NCI-H2107 treated with DMSO at 0.1 percent for 48 hours (cell line): ENCODE results near the gene AQP9.
A peak's percentile ranks its signal among the peaks of the same experiment; 100 is the strongest.

Experiments used
- DNase-seq: peaks from one replicate; lab custom pipeline; 2025; ENCODE audit not compliant: unreplicated experiment; lab: John Stamatoyannopoulos, UW

The AQP9 gene

GRCh38 chr15:58223432-58223831 is 85.3 kb downstream of the AQP9 start:
- DNase-seq: no peak

DNA sequence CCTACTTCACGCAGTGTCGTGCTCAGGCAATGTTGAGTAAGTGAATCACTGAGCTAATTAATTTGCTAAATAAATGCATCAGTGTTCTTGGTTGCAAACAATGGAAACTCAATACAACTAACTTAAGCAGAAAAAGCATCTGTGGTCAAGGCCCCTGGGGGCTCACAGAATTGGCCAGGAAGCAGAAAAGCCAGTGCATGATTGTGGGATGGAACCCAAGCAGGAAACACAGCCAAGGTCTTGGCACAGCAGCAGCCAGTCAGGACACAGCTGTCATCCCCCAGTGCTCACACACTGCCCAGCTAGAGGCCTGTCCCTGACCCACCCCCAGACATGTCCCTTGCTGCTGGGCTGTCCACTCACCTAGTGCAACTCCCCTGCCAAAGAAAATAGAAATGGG is 85.9 kb downstream of the AQP9 start:
- no peak for DNase-seq

DNA sequence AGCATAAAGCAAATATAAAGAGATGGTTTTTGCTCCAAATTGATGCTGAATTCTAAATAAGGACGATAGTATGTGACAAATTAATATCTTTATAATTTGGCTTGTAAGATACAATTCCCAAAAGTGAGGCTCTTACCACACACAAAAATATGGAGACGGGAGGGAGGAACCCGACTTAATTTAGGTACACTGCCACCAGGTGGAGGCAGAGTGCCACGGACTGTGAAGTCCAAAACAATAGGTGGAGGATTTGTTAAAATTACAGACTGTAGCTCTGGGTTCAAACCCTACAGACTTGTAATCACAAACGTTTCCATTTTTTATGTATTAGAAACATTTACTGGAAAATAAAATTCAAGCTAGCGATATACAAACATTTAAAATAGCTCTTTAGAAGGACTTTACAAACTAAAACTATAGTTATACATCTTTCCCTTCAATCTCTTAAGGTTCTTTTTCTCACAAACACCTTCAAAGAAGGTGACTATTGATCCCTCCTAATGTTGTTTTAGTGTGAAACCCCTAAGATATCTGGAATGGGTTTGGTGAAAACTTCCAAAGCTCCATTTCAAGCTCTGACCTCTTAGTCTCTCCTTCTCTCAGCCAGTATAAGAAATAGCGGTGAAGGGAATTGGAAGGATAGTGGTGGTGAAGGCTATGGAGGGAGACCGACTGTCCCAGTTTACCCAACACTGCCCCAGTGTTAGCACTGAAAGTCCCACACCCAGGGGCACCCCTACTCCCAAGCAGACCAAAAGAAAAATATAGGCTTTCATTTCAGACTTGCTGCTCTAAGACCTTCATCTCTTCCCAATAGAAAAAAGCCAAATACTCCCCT is 89.7 kb downstream of the AQP9 start:
- peak; percentile 57 for DNase-seq

GRCh38 chr15:58228718-58229117 is 90.5 kb downstream of the AQP9 start:
- DNase-seq: no peak

DNA sequence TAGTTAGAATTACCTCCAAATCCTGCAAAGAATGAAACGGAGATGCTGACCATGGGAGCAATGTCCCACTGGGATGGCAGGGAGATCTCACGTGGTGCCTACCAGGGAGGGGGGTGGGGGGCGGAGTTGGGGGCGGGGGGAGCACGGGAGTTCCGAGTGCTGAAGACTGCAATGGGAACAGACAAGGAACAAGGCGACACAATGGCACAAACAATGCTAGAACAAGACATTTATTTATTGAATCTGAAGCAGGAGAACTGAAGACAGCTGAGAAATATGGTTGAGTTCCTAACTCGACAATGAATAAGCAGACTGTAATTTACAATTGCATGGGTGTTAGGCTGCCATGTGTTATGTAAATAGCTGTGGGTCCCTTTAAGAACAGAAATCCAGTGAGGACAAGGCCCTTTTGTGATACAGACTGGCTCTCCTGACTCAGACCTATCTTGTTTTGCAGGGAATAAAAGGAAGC is 91.2 kb downstream of the AQP9 start:
- DNase-seq: peak; percentile 73

- no peak for DNase-seq
Observed at GRCh38 chr15:58232281-58233065, 94.3 kb downstream of the AQP9 start.

DNA sequence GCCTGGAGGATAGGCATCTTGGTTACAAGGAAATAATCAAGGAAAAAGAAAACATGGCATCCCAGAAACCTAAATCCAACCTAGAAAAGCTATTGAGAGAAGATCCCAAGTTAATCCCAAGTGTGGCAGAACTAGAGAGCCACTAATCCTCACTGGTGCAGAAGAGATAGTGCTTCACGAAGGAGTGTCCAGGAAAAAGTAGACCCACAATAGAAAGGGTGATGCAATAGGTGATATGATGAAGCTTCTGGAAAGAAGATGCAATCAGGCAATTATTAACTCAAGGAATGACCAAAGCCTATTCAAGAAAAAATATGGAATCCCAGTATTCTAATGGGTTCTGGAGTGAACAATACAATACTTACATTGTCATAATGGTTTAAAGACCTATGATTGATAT is 95.2 kb downstream of the AQP9 start:
- no peak for DNase-seq
